Pulmonary artery endothelial cell (primary cell): Measurements from ENCODE around the gene KANSL3. TPM values are rescaled to one million over a fixed set of nuclear protein-coding genes. Genes with fewer than 3 reads are reported as not detected.
"Not testable (repeated sequence)": the region's sequence is repeated elsewhere in the genome, so short reads cannot be mapped to it uniquely, and the experiment has no call there.

Experiments
- DNase-seq: peaks from one replicate; pipeline ENCODE4 v3.0.0-alpha.2; 2011; ENCODE audit warnings: low read depth, low spot score
- total RNA-seq: library from RNA; depleted of rRNA; stranded (reverse); fragments of >200 nt; gene quantifications from 2 replicates; pipeline ENCODE4 v1.2.3, GENCODE V29; 2014

KANSL3 gene
- total RNA-seq, 1 donor from 2014 or later: 24.7 TPM

- no peak for DNase-seq
Measured at GRCh38 chr2:96564026-96564425, 74.1 kb downstream of the KANSL3 start.

GRCh38 chr2:96558485-96558884, 79.6 kb downstream of the KANSL3 start:
- no peak for DNase-seq

GRCh38 chr2:96558061-96558460, 80.1 kb downstream of the KANSL3 start:
- no peak for DNase-seq

- not testable (repeated sequence) for DNase-seq
Measured at GRCh38 chr2:96557421-96557820, 80.7 kb downstream of the KANSL3 start.

- DNase-seq: no peak
Measured at GRCh38 chr2:96556441-96557330, 81.4 kb downstream of the KANSL3 start.

GRCh38 chr2:96555146-96555610, 82.9 kb downstream of the KANSL3 start:
- no peak for DNase-seq

GRCh38 chr2:96554293-96555145, 83.6 kb downstream of the KANSL3 start:
- DNase-seq: no peak

GRCh38 chr2:96553957-96554292, 84.2 kb downstream of the KANSL3 start:
- not testable (repeated sequence) for DNase-seq

- no peak for DNase-seq
Measured at GRCh38 chr2:96553176-96553956, 84.7 kb downstream of the KANSL3 start.

GRCh38 chr2:96552315-96553175, 85.6 kb downstream of the KANSL3 start:
- DNase-seq: no peak

- DNase-seq: no peak
Measured at GRCh38 chr2:96551605-96552314, 86.4 kb downstream of the KANSL3 start.

GRCh38 chr2:96550787-96551604, 87.1 kb downstream of the KANSL3 start:
- DNase-seq: no peak

- DNase-seq: no peak
Measured at GRCh38 chr2:96549967-96550786, 87.9 kb downstream of the KANSL3 start.

- DNase-seq: no peak
Measured at GRCh38 chr2:96549466-96549785, 88.7 kb downstream of the KANSL3 start.

GRCh38 chr2:96548558-96549465, 89.3 kb downstream of the KANSL3 start:
- DNase-seq: no peak

GRCh38 chr2:96547731-96548171, 90.4 kb downstream of the KANSL3 start:
- DNase-seq: no peak

GRCh38 chr2:96547203-96547641, 90.9 kb downstream of the KANSL3 start:
- DNase-seq: no peak
